WTC11 (cell line): ENCODE data around the gene CEP20. TPM values are rescaled to one million over a fixed set of nuclear protein-coding genes. Genes with fewer than 3 reads are reported as not detected.

Experiments
- ATAC-seq: fragments of 200-7000 bp; cut with Tn5 transposase; 2 replicates; pipeline ENCODE4 v1.10.0; 2021; ENCODE audit warnings: mild to moderate bottlenecking, moderate library complexity
- CTCF ChIA-PET: fragments of 300-600 bp; sonication (Branson Sonifier 250); formaldehyde crosslinking; loops from one replicate; lab custom pipeline; 2021; ENCODE audit warnings: antibody characterized with exemption; lab: Charles Lee
- POLR2A ChIA-PET: fragments of 350-600 bp; sonication (Branson Sonifier 250); formaldehyde crosslinking; loops from one replicate; lab custom pipeline; 2021; ENCODE audit warnings: antibody characterized with exemption; lab: Charles Lee
- DNase-seq: peaks from one replicate; pipeline ENCODE4 v3.0.0; 2021; ENCODE audit warnings: low spot score
- H3K27ac Mint-ChIP-seq: 2 replicates; pipeline ENCODE4 v1.8.0; 2021; ENCODE audit warnings: mixed read lengths
- H3K27me3 Mint-ChIP-seq: 2 replicates; pipeline ENCODE4 v1.8.0; 2021; ENCODE audit warnings: low read depth, mild to moderate bottlenecking, moderate library complexity, mixed read lengths
- H3K36me3 Mint-ChIP-seq: 2 replicates; pipeline ENCODE4 v1.8.0; 2021; ENCODE audit warnings: mixed read lengths
- H3K4me1 Mint-ChIP-seq: 2 replicates; pipeline ENCODE4 v1.8.0; 2022; ENCODE audit warnings: mixed read lengths
- H3K4me3 Mint-ChIP-seq: 2 replicates; pipeline ENCODE4 v1.8.0; 2021; ENCODE audit warnings: mild to moderate bottlenecking, moderate library complexity, mixed read lengths
- H3K9me3 Mint-ChIP-seq: 2 replicates; pipeline ENCODE4 v1.8.0; 2021; ENCODE audit warnings: mixed read lengths
- ELF4 ChIP-seq: sonication (generic); formaldehyde crosslinking; IDR thresholded peaks from 2 replicates; pipeline ENCODE4 v1.8.1; 2022; ENCODE audit warnings: low read depth, mild to moderate bottlenecking, moderate library complexity, missing genetic modification reagents
- ESRRA ChIP-seq: sonication (generic); formaldehyde crosslinking; IDR thresholded peaks from 2 replicates; pipeline ENCODE4 v1.8.1; 2022; ENCODE audit warnings: mild to moderate bottlenecking, missing genetic modification reagents, borderline replicate concordance
- GABPB1 ChIP-seq: sonication (generic); formaldehyde crosslinking; IDR thresholded peaks from 2 replicates; pipeline ENCODE4 v1.8.1; 2023; ENCODE audit warnings: mild to moderate bottlenecking, missing genetic modification reagents
- JAZF1 ChIP-seq: fragments of 250-450 bp; sonication (Bioruptor Pico); IDR thresholded peaks from 2 replicates; pipeline ENCODE4 v1.9.0; 2021; ENCODE audit warnings: moderate library complexity, mild to moderate bottlenecking, inconsistent platforms
- NFYB ChIP-seq: sonication (generic); formaldehyde crosslinking; conservative IDR thresholded peaks from 2 replicates; pipeline ENCODE4 v1.8.0; 2022; ENCODE audit warnings: low read depth, missing genetic modification reagents
- NR1H2 ChIP-seq: sonication (generic); formaldehyde crosslinking; IDR thresholded peaks from 2 replicates; pipeline ENCODE4 v1.9.0; 2021; ENCODE audit warnings: mild to moderate bottlenecking, moderate library complexity, missing genetic modification reagents
- NR2C2 ChIP-seq: sonication (generic); formaldehyde crosslinking; IDR thresholded peaks from 2 replicates; pipeline ENCODE4 v1.8.0; 2022; ENCODE audit warnings: mild to moderate bottlenecking, missing genetic modification reagents
- ZNF423 ChIP-seq: fragments of 250-450 bp; sonication (Bioruptor Pico); IDR thresholded peaks from 2 replicates; pipeline ENCODE4 v2.1.2; 2022; ENCODE audit warnings: mild to moderate bottlenecking, moderate library complexity
- ZNF671 ChIP-seq: fragments of 250-450 bp; sonication (Bioruptor Pico); IDR thresholded peaks from 2 replicates; pipeline ENCODE4 v1.8.0; 2021; ENCODE audit warnings: mild to moderate bottlenecking
- total RNA-seq: library from RNA; stranded (reverse); gene quantifications from 3 replicates; pipeline ENCODE4 v1.2.3, GENCODE V29; 2021
- TF ChIP-seq, protein P1 (sequence below): sonication (generic); formaldehyde crosslinking; IDR thresholded peaks from 2 replicates; pipeline ENCODE4 v1.8.0; 2023; ENCODE audit warnings: mild to moderate bottlenecking, missing genetic modification reagents
- TF ChIP-seq, protein P2 (sequence below): sonication (generic); formaldehyde crosslinking; IDR thresholded peaks from 2 replicates; pipeline ENCODE4 v1.8.1; 2022; ENCODE audit warnings: missing genetic modification reagents, borderline replicate concordance
- TF ChIP-seq, protein P3 (sequence below): fragments of 250-450 bp; sonication (Bioruptor Pico); IDR thresholded peaks from 2 replicates; pipeline ENCODE4 v1.8.0; 2021; ENCODE audit warnings: mild to moderate bottlenecking
- TF ChIP-seq, protein P4 (sequence below): sonication (generic); formaldehyde crosslinking; IDR thresholded peaks from 2 replicates; pipeline ENCODE4 v1.8.1; 2022; ENCODE audit warnings: mild to moderate bottlenecking, missing genetic modification reagents, moderate library complexity, borderline replicate concordance
- TF ChIP-seq, protein P5 (sequence below): sonication (generic); formaldehyde crosslinking; IDR thresholded peaks from 2 replicates; pipeline ENCODE4 v1.8.0; 2022; ENCODE audit warnings: mild to moderate bottlenecking, missing genetic modification reagents
- TF ChIP-seq, protein P6 (sequence below): sonication (generic); formaldehyde crosslinking; IDR thresholded peaks from 2 replicates; pipeline ENCODE4 v1.8.1; 2022; ENCODE audit warnings: low read depth, mild to moderate bottlenecking, moderate library complexity, missing genetic modification reagents, borderline replicate concordance
- TF ChIP-seq, protein P7 (sequence below): sonication (generic); formaldehyde crosslinking; IDR thresholded peaks from 2 replicates; pipeline ENCODE4 v1.8.1; 2023; ENCODE audit warnings: mild to moderate bottlenecking, missing genetic modification reagents, moderate library complexity
- TF ChIP-seq, protein P8 (sequence below): fragments of 200-600 bp; IDR thresholded peaks from 2 replicates; pipeline ENCODE4 v1.8.0; 2022; ENCODE audit warnings: antibody characterized with exemption

CEP20 gene
- total RNA-seq, 1 experiment from 2014 or later: 39.1 TPM

DNA sequence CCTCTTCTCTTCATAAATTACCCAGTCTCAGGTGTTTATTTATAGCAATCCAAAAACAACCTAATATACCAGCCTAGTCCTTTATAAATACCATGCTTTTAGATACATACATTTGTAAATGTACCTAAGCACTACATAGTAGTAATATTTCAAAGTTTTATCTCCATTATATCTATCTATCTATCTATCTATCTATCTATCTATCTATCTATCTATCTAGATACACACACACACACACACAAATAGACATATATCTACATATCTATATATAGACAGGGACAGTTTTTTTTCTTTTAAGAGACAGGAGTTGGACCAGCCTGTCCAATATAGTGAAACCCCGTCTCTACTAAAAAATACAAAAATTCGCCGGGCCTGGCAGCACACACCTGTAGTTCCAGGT lies 5.8 kb downstream of the CEP20 start:
- no peak overlapping the region for H3K4me3 Mint-ChIP-seq
- POLR2A ChIA-PET: no interaction called here
- ATAC-seq (no peak), DNase-seq (no peak)
- peaks cover 8% of the 10 kb centered on the region for H3K4me1 Mint-ChIP-seq
- peaks cover 30% of the 10 kb centered on the region for H3K36me3 Mint-ChIP-seq
- CTCF ChIA-PET: no interaction called here
- no peaks in the 10 kb centered on the region for H3K9me3 Mint-ChIP-seq
- no peak overlapping the region for H3K27ac Mint-ChIP-seq
- H3K27me3 Mint-ChIP-seq: no peaks in the 10 kb centered on the region
- TF ChIP-seq JAZF1 (CRISPR knock-in tag) (no peak), ZNF423 (CRISPR knock-in tag) (no peak), ELF4 (CRISPR knock-in tag) (no peak), NR1H2 (CRISPR knock-in tag) (no peak), GABPB1 (CRISPR knock-in tag) (no peak)
- TF ChIP-seq, protein P1, sequence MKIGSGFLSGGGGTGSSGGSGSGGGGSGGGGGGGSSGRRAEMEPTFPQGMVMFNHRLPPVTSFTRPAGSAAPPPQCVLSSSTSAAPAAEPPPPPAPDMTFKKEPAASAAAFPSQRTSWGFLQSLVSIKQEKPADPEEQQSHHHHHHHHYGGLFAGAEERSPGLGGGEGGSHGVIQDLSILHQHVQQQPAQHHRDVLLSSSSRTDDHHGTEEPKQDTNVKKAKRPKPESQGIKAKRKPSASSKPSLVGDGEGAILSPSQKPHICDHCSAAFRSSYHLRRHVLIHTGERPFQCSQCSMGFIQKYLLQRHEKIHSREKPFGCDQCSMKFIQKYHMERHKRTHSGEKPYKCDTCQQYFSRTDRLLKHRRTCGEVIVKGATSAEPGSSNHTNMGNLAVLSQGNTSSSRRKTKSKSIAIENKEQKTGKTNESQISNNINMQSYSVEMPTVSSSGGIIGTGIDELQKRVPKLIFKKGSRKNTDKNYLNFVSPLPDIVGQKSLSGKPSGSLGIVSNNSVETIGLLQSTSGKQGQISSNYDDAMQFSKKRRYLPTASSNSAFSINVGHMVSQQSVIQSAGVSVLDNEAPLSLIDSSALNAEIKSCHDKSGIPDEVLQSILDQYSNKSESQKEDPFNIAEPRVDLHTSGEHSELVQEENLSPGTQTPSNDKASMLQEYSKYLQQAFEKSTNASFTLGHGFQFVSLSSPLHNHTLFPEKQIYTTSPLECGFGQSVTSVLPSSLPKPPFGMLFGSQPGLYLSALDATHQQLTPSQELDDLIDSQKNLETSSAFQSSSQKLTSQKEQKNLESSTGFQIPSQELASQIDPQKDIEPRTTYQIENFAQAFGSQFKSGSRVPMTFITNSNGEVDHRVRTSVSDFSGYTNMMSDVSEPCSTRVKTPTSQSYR (CRISPR knock-in tag): no peak
- TF ChIP-seq, protein P2, sequence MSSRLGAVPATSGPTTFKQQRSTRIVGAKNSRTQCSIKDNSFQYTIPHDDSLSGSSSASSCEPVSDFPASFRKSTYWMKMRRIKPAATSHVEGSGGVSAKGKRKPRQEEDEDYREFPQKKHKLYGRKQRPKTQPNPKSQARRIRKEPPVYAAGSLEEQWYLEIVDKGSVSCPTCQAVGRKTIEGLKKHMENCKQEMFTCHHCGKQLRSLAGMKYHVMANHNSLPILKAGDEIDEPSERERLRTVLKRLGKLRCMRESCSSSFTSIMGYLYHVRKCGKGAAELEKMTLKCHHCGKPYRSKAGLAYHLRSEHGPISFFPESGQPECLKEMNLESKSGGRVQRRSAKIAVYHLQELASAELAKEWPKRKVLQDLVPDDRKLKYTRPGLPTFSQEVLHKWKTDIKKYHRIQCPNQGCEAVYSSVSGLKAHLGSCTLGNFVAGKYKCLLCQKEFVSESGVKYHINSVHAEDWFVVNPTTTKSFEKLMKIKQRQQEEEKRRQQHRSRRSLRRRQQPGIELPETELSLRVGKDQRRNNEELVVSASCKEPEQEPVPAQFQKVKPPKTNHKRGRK (CRISPR knock-in tag): no peak
- TF ChIP-seq, protein P3, sequence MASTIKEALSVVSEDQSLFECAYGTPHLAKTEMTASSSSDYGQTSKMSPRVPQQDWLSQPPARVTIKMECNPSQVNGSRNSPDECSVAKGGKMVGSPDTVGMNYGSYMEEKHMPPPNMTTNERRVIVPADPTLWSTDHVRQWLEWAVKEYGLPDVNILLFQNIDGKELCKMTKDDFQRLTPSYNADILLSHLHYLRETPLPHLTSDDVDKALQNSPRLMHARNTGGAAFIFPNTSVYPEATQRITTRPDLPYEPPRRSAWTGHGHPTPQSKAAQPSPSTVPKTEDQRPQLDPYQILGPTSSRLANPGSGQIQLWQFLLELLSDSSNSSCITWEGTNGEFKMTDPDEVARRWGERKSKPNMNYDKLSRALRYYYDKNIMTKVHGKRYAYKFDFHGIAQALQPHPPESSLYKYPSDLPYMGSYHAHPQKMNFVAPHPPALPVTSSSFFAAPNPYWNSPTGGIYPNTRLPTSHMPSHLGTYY (CRISPR knock-in tag): no peak

DNA sequence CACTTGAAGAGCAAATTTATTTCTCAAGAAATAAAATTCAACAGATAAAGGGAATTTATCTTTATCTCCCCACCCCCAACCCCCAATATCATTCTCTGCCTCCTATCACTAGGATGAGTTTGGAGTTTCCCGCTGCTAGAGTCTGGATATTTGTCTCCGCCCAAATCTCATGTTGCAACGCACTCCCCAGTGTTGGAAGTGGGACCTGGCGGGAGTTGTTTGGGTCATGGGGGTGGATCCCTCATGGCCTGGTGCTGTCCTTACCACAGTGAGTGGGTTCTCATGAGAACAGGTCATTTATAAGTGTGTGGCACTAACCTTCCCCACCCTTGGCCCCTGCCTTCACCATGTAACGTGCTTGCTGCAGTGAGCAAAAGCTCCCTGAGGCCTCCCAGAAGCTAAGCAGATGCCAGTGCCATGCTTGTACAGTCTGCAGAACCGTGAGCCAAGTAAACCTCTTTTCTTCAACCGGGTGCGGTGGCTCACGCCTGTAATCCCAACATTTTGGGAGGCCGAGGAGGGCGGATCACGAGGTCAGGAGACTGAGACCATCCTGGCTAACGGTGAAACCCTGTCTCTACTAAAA lies 6.5 kb downstream of the CEP20 start:
- CTCF ChIA-PET: no interaction called here
- ATAC-seq (no peak), DNase-seq (no peak)
- no peaks in the 10 kb centered on the region for H3K9me3 Mint-ChIP-seq
- H3K27ac Mint-ChIP-seq: no peak overlapping the region
- H3K4me3 Mint-ChIP-seq: no peak overlapping the region
- TF ChIP-seq GABPB1 (CRISPR knock-in tag): no peak
- TF ChIP-seq ELF4 (CRISPR knock-in tag): no peak
- TF ChIP-seq, protein P4, sequence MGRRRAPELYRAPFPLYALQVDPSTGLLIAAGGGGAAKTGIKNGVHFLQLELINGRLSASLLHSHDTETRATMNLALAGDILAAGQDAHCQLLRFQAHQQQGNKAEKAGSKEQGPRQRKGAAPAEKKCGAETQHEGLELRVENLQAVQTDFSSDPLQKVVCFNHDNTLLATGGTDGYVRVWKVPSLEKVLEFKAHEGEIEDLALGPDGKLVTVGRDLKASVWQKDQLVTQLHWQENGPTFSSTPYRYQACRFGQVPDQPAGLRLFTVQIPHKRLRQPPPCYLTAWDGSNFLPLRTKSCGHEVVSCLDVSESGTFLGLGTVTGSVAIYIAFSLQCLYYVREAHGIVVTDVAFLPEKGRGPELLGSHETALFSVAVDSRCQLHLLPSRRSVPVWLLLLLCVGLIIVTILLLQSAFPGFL (CRISPR knock-in tag): no peak
- TF ChIP-seq, protein P5, sequence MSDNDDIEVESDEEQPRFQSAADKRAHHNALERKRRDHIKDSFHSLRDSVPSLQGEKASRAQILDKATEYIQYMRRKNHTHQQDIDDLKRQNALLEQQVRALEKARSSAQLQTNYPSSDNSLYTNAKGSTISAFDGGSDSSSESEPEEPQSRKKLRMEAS (CRISPR knock-in tag): no peak
- TF ChIP-seq, protein P6, sequence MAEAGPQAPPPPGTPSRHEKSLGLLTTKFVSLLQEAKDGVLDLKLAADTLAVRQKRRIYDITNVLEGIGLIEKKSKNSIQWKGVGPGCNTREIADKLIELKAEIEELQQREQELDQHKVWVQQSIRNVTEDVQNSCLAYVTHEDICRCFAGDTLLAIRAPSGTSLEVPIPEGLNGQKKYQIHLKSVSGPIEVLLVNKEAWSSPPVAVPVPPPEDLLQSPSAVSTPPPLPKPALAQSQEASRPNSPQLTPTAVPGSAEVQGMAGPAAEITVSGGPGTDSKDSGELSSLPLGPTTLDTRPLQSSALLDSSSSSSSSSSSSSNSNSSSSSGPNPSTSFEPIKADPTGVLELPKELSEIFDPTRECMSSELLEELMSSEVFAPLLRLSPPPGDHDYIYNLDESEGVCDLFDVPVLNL: no peak
- no peak for TF ChIP-seq NFYB (CRISPR knock-in tag)
- no peak for TF ChIP-seq NR2C2
- TF ChIP-seq, protein P7, sequence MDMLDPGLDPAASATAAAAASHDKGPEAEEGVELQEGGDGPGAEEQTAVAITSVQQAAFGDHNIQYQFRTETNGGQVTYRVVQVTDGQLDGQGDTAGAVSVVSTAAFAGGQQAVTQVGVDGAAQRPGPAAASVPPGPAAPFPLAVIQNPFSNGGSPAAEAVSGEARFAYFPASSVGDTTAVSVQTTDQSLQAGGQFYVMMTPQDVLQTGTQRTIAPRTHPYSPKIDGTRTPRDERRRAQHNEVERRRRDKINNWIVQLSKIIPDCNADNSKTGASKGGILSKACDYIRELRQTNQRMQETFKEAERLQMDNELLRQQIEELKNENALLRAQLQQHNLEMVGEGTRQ (CRISPR knock-in tag): no peak
- TF ChIP-seq ESRRA (CRISPR knock-in tag): no peak
- no peak for TF ChIP-seq ZNF423 (CRISPR knock-in tag)
- TF ChIP-seq, protein P8, sequence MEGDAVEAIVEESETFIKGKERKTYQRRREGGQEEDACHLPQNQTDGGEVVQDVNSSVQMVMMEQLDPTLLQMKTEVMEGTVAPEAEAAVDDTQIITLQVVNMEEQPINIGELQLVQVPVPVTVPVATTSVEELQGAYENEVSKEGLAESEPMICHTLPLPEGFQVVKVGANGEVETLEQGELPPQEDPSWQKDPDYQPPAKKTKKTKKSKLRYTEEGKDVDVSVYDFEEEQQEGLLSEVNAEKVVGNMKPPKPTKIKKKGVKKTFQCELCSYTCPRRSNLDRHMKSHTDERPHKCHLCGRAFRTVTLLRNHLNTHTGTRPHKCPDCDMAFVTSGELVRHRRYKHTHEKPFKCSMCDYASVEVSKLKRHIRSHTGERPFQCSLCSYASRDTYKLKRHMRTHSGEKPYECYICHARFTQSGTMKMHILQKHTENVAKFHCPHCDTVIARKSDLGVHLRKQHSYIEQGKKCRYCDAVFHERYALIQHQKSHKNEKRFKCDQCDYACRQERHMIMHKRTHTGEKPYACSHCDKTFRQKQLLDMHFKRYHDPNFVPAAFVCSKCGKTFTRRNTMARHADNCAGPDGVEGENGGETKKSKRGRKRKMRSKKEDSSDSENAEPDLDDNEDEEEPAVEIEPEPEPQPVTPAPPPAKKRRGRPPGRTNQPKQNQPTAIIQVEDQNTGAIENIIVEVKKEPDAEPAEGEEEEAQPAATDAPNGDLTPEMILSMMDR: no peak
- no peak for TF ChIP-seq ZNF671 (CRISPR knock-in tag)
- POLR2A ChIA-PET: no interaction called here
- peaks cover 30% of the 10 kb centered on the region for H3K36me3 Mint-ChIP-seq
- peaks cover 4% of the 10 kb centered on the region; the same call in 1 of the 2 replicates for H3K4me1 Mint-ChIP-seq
- no peaks in the 10 kb centered on the region for H3K27me3 Mint-ChIP-seq
